GM12875 (cell line): ENCODE results near the gene CETP.

ENCODE experiments used
- H3K4me3 ChIP-seq: one replicate; pipeline ENCODE4 v1.5.1; 2011; ENCODE audit warnings: low read depth, low read length, control low read depth
- CTCF ChIP-seq: IDR thresholded peaks from 2 replicates; pipeline ENCODE4 v1.5.1; 2011; ENCODE audit warnings: low read depth, mild to moderate bottlenecking, control low read depth, inconsistent platforms, low read length, moderate library complexity, borderline replicate concordance; ENCODE audit not compliant: insufficient read depth

Gene CETP

GRCh38 chr16:57026778-57027062 lies 65.0 kb downstream of the CETP start:
- no peak for TF ChIP-seq CTCF
- no peak overlapping the region for H3K4me3 ChIP-seq

GRCh38 chr16:57027067-57027466 lies 65.3 kb downstream of the CETP start:
- no peak for TF ChIP-seq CTCF
- no peak overlapping the region for H3K4me3 ChIP-seq

GRCh38 chr16:57028086-57028485 lies 66.3 kb downstream of the CETP start:
- H3K4me3 ChIP-seq = no peak overlapping the region
- no peak for TF ChIP-seq CTCF

- no peak for TF ChIP-seq CTCF
- no peak overlapping the region for H3K4me3 ChIP-seq
These were observed 67.7 kb downstream of the CETP start for GRCh38 chr16:57029161-57030160.

GRCh38 chr16:57030346-57030902 lies 68.7 kb downstream of the CETP start:
- no peak for TF ChIP-seq CTCF
- no peak overlapping the region for H3K4me3 ChIP-seq

- no peak overlapping the region for H3K4me3 ChIP-seq
- TF ChIP-seq CTCF = no peak
These were observed 69.4 kb downstream of the CETP start for GRCh38 chr16:57031156-57031555.

GRCh38 chr16:57032346-57032745 lies 70.6 kb downstream of the CETP start:
- TF ChIP-seq CTCF = no peak
- no peak overlapping the region for H3K4me3 ChIP-seq
